Erythroblast (primary cell): Measurements from ENCODE around the gene CERS1.

ENCODE experiments used
- DNase-seq, 2 experiments: peaks; one replicate each; lab custom pipeline; 2025; lab: John Stamatoyannopoulos, UW
- GATA1 ChIP-seq: IDR thresholded peaks from 2 replicates; pipeline ENCODE4 v1.6.1; 2011; ENCODE audit warnings: low read depth, mild to moderate bottlenecking, control low read depth, low read length, moderate library complexity
- POLR2A ChIP-seq: IDR thresholded peaks from 2 replicates; pipeline ENCODE4 v1.6.1; 2011; ENCODE audit warnings: mild to moderate bottlenecking, low read length

CERS1 gene

GRCh38 chr19:18866800-18867123, 29.2 kb downstream of the CERS1 start:
- DNase-seq, result no peak
- TF ChIP-seq GATA1 (no peak), POLR2A (no peak)

GRCh38 chr19:18865973-18866799, 29.8 kb downstream of the CERS1 start:
- DNase-seq, result peak; percentile 74 to 86
- TF ChIP-seq POLR2A (no peak), GATA1 (no peak)

- DNase-seq, result no peak
- TF ChIP-seq POLR2A (no peak), GATA1 (no peak)
These were observed 30.6 kb downstream of the CERS1 start for GRCh38 chr19:18865106-18865972.

GRCh38 chr19:18863843-18864362, 32.1 kb downstream of the CERS1 start:
- DNase-seq, result no peak
- TF ChIP-seq POLR2A (no peak), GATA1 (no peak)

- TF ChIP-seq POLR2A, result no peak
- TF ChIP-seq GATA1, result no peak
- no peak for DNase-seq
These were observed 32.7 kb downstream of the CERS1 start for GRCh38 chr19:18862976-18863842.

GRCh38 chr19:18861917-18862316, 34.0 kb downstream of the CERS1 start:
- TF ChIP-seq GATA1 (no peak), POLR2A (no peak)
- DNase-seq, result no peak

GRCh38 chr19:18861235-18861634, 34.7 kb downstream of the CERS1 start:
- DNase-seq, result no peak
- no peak for TF ChIP-seq POLR2A
- TF ChIP-seq GATA1, result no peak

GRCh38 chr19:18860725-18861124, 35.2 kb downstream of the CERS1 start:
- DNase-seq, result no peak
- no peak for TF ChIP-seq GATA1
- TF ChIP-seq POLR2A, result no peak

GRCh38 chr19:18860302-18860700, 35.7 kb downstream of the CERS1 start:
- no peak for DNase-seq
- TF ChIP-seq POLR2A (no peak), GATA1 (no peak)

GRCh38 chr19:18859676-18860301, 36.2 kb downstream of the CERS1 start:
- TF ChIP-seq POLR2A, result no peak
- TF ChIP-seq GATA1, result no peak

GRCh38 chr19:18858906-18859646, 36.9 kb downstream of the CERS1 start:
- TF ChIP-seq POLR2A, result no peak
- no peak for TF ChIP-seq GATA1
- DNase-seq, result no peak

More at GRCh38 chr19:18859676-18860301, 36.2 kb downstream of the CERS1 start:
- no peak for DNase-seq

GRCh38 chr19:18857223-18857622, 38.7 kb downstream of the CERS1 start:
- no peak for TF ChIP-seq POLR2A
- TF ChIP-seq GATA1, result no peak
- no peak for DNase-seq
